HepG2 (cell line): ENCODE data around the gene C5orf47. TPM values are rescaled to one million over a fixed set of nuclear protein-coding genes. Genes with fewer than 3 reads are reported as not detected.
A peak's percentile ranks its signal among the peaks of the same experiment; 100 is the strongest.

Experiments
- KDM2A ChIP-seq: sonication (generic); formaldehyde crosslinking; IDR thresholded peaks from 2 replicates; pipeline ENCODE4 v1.4.0; 2020; ENCODE audit warnings: low read depth, missing genetic modification reagents, borderline replicate concordance
- NFE2 ChIP-seq: sonication (generic); formaldehyde crosslinking; IDR thresholded peaks from 2 replicates; pipeline ENCODE4 v1.4.0; 2020; ENCODE audit warnings: missing genetic modification reagents
- PHF21A ChIP-seq: sonication (generic); formaldehyde crosslinking; IDR thresholded peaks from 2 replicates; pipeline ENCODE4 v1.5.0; 2020; ENCODE audit warnings: mild to moderate bottlenecking, missing genetic modification reagents
- RARG ChIP-seq: sonication (generic); formaldehyde crosslinking; IDR thresholded peaks from 2 replicates; pipeline ENCODE4 v1.4.0; 2020; ENCODE audit warnings: low read depth, mild to moderate bottlenecking, missing genetic modification reagents
- SMAD1 ChIP-seq: sonication (generic); formaldehyde crosslinking; IDR thresholded peaks from 2 replicates; pipeline ENCODE4 v1.4.0; 2020; ENCODE audit warnings: missing genetic modification reagents, low read depth, mild to moderate bottlenecking, borderline replicate concordance
- SRSF1 ChIP-seq: fragments of 200-400 bp; formaldehyde crosslinking; optimal IDR thresholded peaks from 2 replicates; pipeline ENCODE3; 2017; ENCODE audit warnings: mild to moderate bottlenecking, low read depth, low read length, moderate library complexity
- TBL1XR1 ChIP-seq: fragments of 150-350 bp; IDR thresholded peaks from 2 replicates; pipeline ENCODE4 v1.6.1; 2014; ENCODE audit warnings: borderline replicate concordance, low read length; ENCODE audit not compliant: partially characterized antibody
- TCF7 ChIP-seq: sonication (generic); IDR thresholded peaks from 2 replicates; pipeline ENCODE4 v1.6.1; 2016; ENCODE audit warnings: antibody characterized with exemption, low read depth
- ZNF24 ChIP-seq: fragments of 450-650 bp; IDR thresholded peaks from 2 replicates; pipeline ENCODE4 v1.6.1; 2017; ENCODE audit warnings: antibody characterized with exemption, mild to moderate bottlenecking
- ZNF329 ChIP-seq: sonication (generic); formaldehyde crosslinking; IDR thresholded peaks from 2 replicates; pipeline ENCODE4 v1.9.0; 2021; ENCODE audit warnings: low read depth, mild to moderate bottlenecking, missing genetic modification reagents
- ZNF598 ChIP-seq: sonication (generic); formaldehyde crosslinking; IDR thresholded peaks from 2 replicates; pipeline ENCODE4 v1.5.1; 2020; ENCODE audit warnings: mild to moderate bottlenecking, missing genetic modification reagents, borderline replicate concordance
- ZNF616 ChIP-seq: sonication (generic); formaldehyde crosslinking; IDR thresholded peaks from 2 replicates; pipeline ENCODE4 v1.5.0; 2020; ENCODE audit warnings: low read depth, mild to moderate bottlenecking, missing genetic modification reagents
- ZNF724P ChIP-seq: sonication (generic); formaldehyde crosslinking; IDR thresholded peaks from 2 replicates; pipeline ENCODE4 v1.8.0; 2022; ENCODE audit warnings: missing genetic modification reagents, borderline replicate concordance
- ZSCAN22 ChIP-seq: sonication (generic); formaldehyde crosslinking; IDR thresholded peaks from 2 replicates; pipeline ENCODE4 v1.4.0; 2020; ENCODE audit warnings: mild to moderate bottlenecking, missing genetic modification reagents
- polyA plus RNA-seq, 8 experiments: library from polyadenylated mRNA; depleted of rRNA in 3 of 8; stranded (reverse) in 7 of 8; unstranded in 1 of 8; fragments of >200 nt; fragmentation: Illumina TruSeq in 4 of 8; extraction: Trizol in 4 of 8; gene quantifications; 2 replicates each; pipeline versions ENCODE4 v1.2.1 to v1.2.3, GENCODE V29; 2011 to 2016; ENCODE audit warnings: low read depth in 4 of 8, missing spikeins in 1 of 8, mixed read lengths in 1 of 8; ENCODE audit not compliant: insufficient read depth in 1 of 8
- total RNA-seq, 5 experiments: library from RNA; depleted of rRNA; stranded (reverse); fragments of >200 nt; fragmentation: Illumina TruSeq; extraction: Trizol; gene quantifications; 2 replicates each; pipeline ENCODE4 v1.2.3, GENCODE V29; 2016; ENCODE audit warnings: low read depth in 1 of 5
- TF ChIP-seq, protein P1 (sequence below): sonication (generic); formaldehyde crosslinking; IDR thresholded peaks from 2 replicates; pipeline ENCODE4 v1.9.0; 2022; ENCODE audit warnings: missing genetic modification reagents, mild to moderate bottlenecking, borderline replicate concordance
- TF ChIP-seq, protein P2 (sequence below): IDR thresholded peaks from 2 replicates; pipeline ENCODE4 v1.6.1; 2016; ENCODE audit warnings: mild to moderate bottlenecking, missing biosample characterization, missing genetic modification reagents
- TF ChIP-seq, protein P3 (sequence below): IDR thresholded peaks from 2 replicates; pipeline ENCODE4 v1.6.1; 2016
- TF ChIP-seq, protein P4 (sequence below): sonication (generic); formaldehyde crosslinking; IDR thresholded peaks from 2 replicates; pipeline ENCODE4 v1.4.0; 2020; ENCODE audit warnings: mild to moderate bottlenecking, low read depth, missing genetic modification reagents
- TF ChIP-seq, protein P5 (sequence below): sonication (generic); formaldehyde crosslinking; IDR thresholded peaks from 2 replicates; pipeline ENCODE4 v1.5.1; 2020; ENCODE audit warnings: mild to moderate bottlenecking, moderate library complexity, missing genetic modification reagents

Gene C5orf47
- total and polyA plus RNA-seq, 2 of the 13 experiments (the other 11 are each of a cell fraction or from before 2014, with no cell fraction given), result not detected

DNA sequence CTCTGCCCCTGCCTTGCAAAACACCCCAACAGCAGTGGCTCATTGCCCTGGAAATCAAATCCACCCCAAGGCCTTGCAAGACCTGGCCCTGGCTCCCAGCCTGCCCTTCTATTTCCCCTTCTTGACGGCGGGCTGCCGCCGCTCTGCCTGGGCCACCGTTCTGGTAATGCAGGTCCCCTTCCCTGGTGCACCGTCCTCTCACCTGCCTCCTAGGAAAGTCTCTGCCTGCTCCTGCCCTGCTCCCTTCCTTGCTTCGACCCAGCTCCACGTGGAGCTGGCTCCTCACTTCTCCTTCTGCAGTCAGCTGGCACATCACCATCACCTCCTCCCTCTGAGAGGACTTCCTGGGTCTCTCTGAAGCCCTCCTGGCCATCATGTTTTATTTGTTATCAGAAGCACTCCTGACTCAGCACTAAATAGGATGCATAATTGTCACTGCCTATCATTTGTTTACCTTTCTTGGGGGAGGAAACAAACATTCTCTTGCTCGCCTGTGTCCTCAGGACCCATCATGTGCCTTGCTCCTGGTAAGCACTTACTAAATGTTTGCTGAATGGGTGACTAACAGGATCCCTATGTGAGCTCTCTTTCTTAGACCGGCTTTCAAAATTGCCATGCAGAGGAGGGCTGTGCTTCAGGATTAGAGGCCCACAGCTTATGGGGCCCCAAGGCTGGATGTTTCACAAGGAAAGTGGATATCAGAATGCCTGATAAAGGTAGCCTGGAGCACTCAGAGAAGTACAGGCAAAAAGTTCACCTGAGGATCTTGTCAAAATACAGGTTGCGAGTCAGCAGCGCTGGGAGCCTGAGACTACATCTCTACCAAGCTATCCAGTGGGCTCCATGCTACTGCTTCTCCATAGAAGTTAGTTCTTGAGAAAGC is 19.6 kb upstream of the C5orf47 start (continued):
- TF ChIP-seq, protein P1, sequence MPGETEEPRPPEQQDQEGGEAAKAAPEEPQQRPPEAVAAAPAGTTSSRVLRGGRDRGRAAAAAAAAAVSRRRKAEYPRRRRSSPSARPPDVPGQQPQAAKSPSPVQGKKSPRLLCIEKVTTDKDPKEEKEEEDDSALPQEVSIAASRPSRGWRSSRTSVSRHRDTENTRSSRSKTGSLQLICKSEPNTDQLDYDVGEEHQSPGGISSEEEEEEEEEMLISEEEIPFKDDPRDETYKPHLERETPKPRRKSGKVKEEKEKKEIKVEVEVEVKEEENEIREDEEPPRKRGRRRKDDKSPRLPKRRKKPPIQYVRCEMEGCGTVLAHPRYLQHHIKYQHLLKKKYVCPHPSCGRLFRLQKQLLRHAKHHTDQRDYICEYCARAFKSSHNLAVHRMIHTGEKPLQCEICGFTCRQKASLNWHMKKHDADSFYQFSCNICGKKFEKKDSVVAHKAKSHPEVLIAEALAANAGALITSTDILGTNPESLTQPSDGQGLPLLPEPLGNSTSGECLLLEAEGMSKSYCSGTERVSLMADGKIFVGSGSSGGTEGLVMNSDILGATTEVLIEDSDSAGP, result peak; percentile 73; the same call in 1 of the 2 replicates
- TF ChIP-seq, protein P2, sequence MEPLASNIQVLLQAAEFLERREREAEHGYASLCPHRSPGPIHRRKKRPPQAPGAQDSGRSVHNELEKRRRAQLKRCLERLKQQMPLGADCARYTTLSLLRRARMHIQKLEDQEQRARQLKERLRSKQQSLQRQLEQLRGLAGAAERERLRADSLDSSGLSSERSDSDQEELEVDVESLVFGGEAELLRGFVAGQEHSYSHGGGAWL (CRISPR knock-in tag), result no peak
- TF ChIP-seq TBL1XR1, result no peak
- TF ChIP-seq ZNF598, result no peak
- TF ChIP-seq, protein P3, sequence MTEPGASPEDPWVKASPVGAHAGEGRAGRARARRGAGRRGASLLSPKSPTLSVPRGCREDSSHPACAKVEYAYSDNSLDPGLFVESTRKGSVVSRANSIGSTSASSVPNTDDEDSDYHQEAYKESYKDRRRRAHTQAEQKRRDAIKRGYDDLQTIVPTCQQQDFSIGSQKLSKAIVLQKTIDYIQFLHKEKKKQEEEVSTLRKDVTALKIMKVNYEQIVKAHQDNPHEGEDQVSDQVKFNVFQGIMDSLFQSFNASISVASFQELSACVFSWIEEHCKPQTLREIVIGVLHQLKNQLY (CRISPR knock-in tag), result peak; percentile 96
- no peak; the same call in 1 of the 2 replicates for TF ChIP-seq PHF21A (CRISPR knock-in tag)
- no peak for TF ChIP-seq SRSF1
- TF ChIP-seq, protein P4, sequence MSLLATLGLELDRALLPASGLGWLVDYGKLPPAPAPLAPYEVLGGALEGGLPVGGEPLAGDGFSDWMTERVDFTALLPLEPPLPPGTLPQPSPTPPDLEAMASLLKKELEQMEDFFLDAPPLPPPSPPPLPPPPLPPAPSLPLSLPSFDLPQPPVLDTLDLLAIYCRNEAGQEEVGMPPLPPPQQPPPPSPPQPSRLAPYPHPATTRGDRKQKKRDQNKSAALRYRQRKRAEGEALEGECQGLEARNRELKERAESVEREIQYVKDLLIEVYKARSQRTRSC (CRISPR knock-in tag), result no peak
- TF ChIP-seq, protein P5, sequence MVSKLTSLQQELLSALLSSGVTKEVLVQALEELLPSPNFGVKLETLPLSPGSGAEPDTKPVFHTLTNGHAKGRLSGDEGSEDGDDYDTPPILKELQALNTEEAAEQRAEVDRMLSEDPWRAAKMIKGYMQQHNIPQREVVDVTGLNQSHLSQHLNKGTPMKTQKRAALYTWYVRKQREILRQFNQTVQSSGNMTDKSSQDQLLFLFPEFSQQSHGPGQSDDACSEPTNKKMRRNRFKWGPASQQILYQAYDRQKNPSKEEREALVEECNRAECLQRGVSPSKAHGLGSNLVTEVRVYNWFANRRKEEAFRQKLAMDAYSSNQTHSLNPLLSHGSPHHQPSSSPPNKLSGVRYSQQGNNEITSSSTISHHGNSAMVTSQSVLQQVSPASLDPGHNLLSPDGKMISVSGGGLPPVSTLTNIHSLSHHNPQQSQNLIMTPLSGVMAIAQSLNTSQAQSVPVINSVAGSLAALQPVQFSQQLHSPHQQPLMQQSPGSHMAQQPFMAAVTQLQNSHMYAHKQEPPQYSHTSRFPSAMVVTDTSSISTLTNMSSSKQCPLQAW (CRISPR knock-in tag), result peak; percentile 87
- TF ChIP-seq KDM2A, result peak; percentile 43; the same call in 1 of the 2 replicates
- TF ChIP-seq ZNF24, result no peak
- TF ChIP-seq ZSCAN22 (CRISPR knock-in tag), result peak; percentile 99
- TF ChIP-seq ZNF724P (CRISPR knock-in tag), result no peak
- no peak for TF ChIP-seq ZNF616 (CRISPR knock-in tag)
- TF ChIP-seq TCF7, result peak; percentile 64
- no peak for TF ChIP-seq ZNF329 (CRISPR knock-in tag)
- no peak for TF ChIP-seq RARG
- no peak; the same call in 1 of the 2 replicates for TF ChIP-seq NFE2 (CRISPR knock-in tag)
- TF ChIP-seq SMAD1 (CRISPR knock-in tag), result 0 out of 2 replicates have a peak, but pooled peaks have one; percentile 86
